K562 (cell line): ENCODE data around the gene CS. TPM values are rescaled to one million over a fixed set of nuclear protein-coding genes. Genes with fewer than 3 reads are reported as not detected.

Experiments used
- ARID1B ChIP-seq: fragments of 450-650 bp; IDR thresholded peaks from 2 replicates; pipeline ENCODE4 v1.6.1; 2016; ENCODE audit warnings: antibody characterized with exemption, mild to moderate bottlenecking, inconsistent platforms
- BDP1 ChIP-seq: IDR thresholded peaks from 3 replicates; pipeline ENCODE4 v1.6.1; 2011; ENCODE audit not compliant: insufficient read length, insufficient read depth
- DDX20 ChIP-seq: fragments of 450-650 bp; IDR thresholded peaks from 2 replicates; pipeline ENCODE4 v1.6.1; 2016; ENCODE audit warnings: missing genetic modification characterization, low read depth, mild to moderate bottlenecking, missing compliant biosample characterization, moderate library complexity
- FIP1L1 ChIP-seq: fragments of 200-400 bp; formaldehyde crosslinking; IDR thresholded peaks from 2 replicates; pipeline ENCODE4 v1.6.1; 2018; ENCODE audit warnings: mild to moderate bottlenecking, low read depth, low read length; ENCODE audit not compliant: poor library complexity, severe bottlenecking
- HNRNPUL1 ChIP-seq: fragments of 200-400 bp; formaldehyde crosslinking; IDR thresholded peaks from 2 replicates; pipeline ENCODE4 v1.6.1; 2017; ENCODE audit warnings: low read length
- POLR2AphosphoS2 ChIP-seq: IDR thresholded peaks from 2 replicates; pipeline ENCODE4 v1.6.1; 2012; ENCODE audit warnings: low read length, improper control_type of control experiment
- RBM39 ChIP-seq: fragments of 200-400 bp; formaldehyde crosslinking; optimal IDR thresholded peaks from 2 replicates; pipeline ENCODE3; 2018; ENCODE audit warnings: low read depth, low read length
- XRCC5 ChIP-seq: fragments of 200-400 bp; formaldehyde crosslinking; IDR thresholded peaks from 2 replicates; pipeline ENCODE4 v1.6.1; 2017; ENCODE audit warnings: low read depth, mild to moderate bottlenecking, low read length
- ZFP36 ChIP-seq: fragments of 150-350 bp; IDR thresholded peaks from 2 replicates; pipeline ENCODE4 v1.6.1; 2018; ENCODE audit warnings: low read length, low read depth; ENCODE audit not compliant: partially characterized antibody
- ZNF76 ChIP-seq: fragments of 250-450 bp; sonication (Bioruptor Pico); IDR thresholded peaks from 2 replicates; pipeline ENCODE4 v1.4.0; 2020; ENCODE audit warnings: mild to moderate bottlenecking, moderate library complexity, borderline replicate concordance
- polyA plus RNA-seq, 8 experiments: library from polyadenylated mRNA; depleted of rRNA in 4 of 8; stranded (reverse) in 5 of 8; unstranded in 3 of 8; fragments of >200 nt; fragmentation: Nextera tagmentation in 2 of 8; fragmentation: Illumina TruSeq in 1 of 8; extraction: Ambion mirVana in 2 of 8; extraction: Trizol in 1 of 8; gene quantifications; 2 replicates each; pipeline versions ENCODE4 v1.2.1 to v1.2.3, GENCODE V29; 2011 to 2014; ENCODE audit warnings: inconsistent platforms in 1 of 8, missing spikeins in 1 of 8
- total RNA-seq, 7 experiments: library from RNA; depleted of rRNA in 6 of 7; stranded (reverse); fragments of >200 nt in 6 of 7; fragmentation: Illumina TruSeq in 2 of 7; extraction: Trizol in 2 of 7; gene quantifications; 2 replicates each; pipeline versions ENCODE4 v1.2.1 to v1.2.3, GENCODE V29; 2011 to 2021; ENCODE audit warnings: low replicate concordance in 1 of 7
- TF ChIP-seq, protein P1 (sequence below): sonication (generic); formaldehyde crosslinking; IDR thresholded peaks from 2 replicates; pipeline ENCODE4 v1.9.0; 2022; ENCODE audit warnings: mild to moderate bottlenecking, missing genetic modification reagents
- TF ChIP-seq, protein P2 (sequence below), 2 experiments: fragments of 150-350 bp in 1 of 2; IDR thresholded peaks; 2 replicates each; pipeline ENCODE4 v1.6.1; 2012 to 2016; ENCODE audit warnings: low read depth in 2 of 2, low read length in 2 of 2, mild to moderate bottlenecking in 1 of 2, moderate library complexity in 1 of 2
- TF ChIP-seq, protein P3 (sequence below), 2 experiments: fragments of 450-650 bp; formaldehyde crosslinking in 1 of 2; IDR thresholded peaks; 2 replicates each; pipeline versions ENCODE4 v1.4.0 to v1.6.1; 2014 to 2020; ENCODE audit warnings: mild to moderate bottlenecking in 2 of 2, borderline replicate concordance in 1 of 2, low read depth in 1 of 2
- TF ChIP-seq, protein P4 (sequence below), 2 experiments: fragments of 250-450 bp in 1 of 2; fragments of 450-650 bp in 1 of 2; sonication (Bioruptor Pico) in 1 of 2; IDR thresholded peaks; 2 replicates each; pipeline versions ENCODE4 v1.6.1 to v1.8.0; 2016 to 2021; ENCODE audit warnings: mild to moderate bottlenecking in 2 of 2, moderate library complexity in 2 of 2, missing compliant biosample characterization in 1 of 2, missing genetic modification characterization in 1 of 2

The CS gene
- total and polyA plus RNA-seq, 9 of the 15 experiments (the other 6 are each of a cell fraction or from before 2014, with no cell fraction given): 99.9 to 390 (median 149) TPM

DNA sequence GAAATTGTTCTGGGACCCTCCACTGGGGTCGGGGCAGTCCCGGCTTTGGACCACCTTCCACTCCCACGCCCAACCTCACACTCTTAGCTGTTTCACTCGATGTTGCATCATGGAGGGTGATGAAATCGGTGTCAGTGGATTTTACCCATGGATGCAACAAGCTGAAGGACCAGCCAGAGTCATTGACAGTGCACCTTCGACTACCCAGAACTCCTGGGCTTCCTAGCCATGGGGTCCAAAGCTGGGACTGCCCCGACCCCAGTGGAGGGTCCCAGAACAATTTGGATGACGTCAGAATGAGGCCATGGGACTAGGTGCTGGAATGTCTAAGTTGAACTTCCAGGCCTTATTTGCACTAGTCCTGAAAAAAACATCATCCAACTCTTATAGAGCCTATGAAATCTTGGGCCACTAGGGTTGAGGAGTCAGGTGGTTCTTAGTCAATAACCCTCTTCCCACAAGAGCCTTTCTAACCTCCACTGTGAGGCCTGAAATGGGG is 37.7 kb upstream of the CS start (continued):
- TF ChIP-seq, protein P1, sequence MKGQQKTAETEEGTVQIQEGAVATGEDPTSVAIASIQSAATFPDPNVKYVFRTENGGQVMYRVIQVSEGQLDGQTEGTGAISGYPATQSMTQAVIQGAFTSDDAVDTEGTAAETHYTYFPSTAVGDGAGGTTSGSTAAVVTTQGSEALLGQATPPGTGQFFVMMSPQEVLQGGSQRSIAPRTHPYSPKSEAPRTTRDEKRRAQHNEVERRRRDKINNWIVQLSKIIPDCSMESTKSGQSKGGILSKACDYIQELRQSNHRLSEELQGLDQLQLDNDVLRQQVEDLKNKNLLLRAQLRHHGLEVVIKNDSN: no peak
- TF ChIP-seq, protein P2, sequence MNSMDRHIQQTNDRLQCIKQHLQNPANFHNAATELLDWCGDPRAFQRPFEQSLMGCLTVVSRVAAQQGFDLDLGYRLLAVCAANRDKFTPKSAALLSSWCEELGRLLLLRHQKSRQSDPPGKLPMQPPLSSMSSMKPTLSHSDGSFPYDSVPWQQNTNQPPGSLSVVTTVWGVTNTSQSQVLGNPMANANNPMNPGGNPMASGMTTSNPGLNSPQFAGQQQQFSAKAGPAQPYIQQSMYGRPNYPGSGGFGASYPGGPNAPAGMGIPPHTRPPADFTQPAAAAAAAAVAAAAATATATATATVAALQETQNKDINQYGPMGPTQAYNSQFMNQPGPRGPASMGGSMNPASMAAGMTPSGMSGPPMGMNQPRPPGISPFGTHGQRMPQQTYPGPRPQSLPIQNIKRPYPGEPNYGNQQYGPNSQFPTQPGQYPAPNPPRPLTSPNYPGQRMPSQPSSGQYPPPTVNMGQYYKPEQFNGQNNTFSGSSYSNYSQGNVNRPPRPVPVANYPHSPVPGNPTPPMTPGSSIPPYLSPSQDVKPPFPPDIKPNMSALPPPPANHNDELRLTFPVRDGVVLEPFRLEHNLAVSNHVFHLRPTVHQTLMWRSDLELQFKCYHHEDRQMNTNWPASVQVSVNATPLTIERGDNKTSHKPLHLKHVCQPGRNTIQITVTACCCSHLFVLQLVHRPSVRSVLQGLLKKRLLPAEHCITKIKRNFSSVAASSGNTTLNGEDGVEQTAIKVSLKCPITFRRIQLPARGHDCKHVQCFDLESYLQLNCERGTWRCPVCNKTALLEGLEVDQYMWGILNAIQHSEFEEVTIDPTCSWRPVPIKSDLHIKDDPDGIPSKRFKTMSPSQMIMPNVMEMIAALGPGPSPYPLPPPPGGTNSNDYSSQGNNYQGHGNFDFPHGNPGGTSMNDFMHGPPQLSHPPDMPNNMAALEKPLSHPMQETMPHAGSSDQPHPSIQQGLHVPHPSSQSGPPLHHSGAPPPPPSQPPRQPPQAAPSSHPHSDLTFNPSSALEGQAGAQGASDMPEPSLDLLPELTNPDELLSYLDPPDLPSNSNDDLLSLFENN (IDR thresholded peaks at IDR 0.05; ENCODE audit: low read depth in 2 of 2, low read length in 2 of 2): no peak
- TF ChIP-seq POLR2AphosphoS2 (no peak), XRCC5 (no peak), BDP1 (no peak), FIP1L1 (no peak), ARID1B (peak; percentile 20; the same call in 1 of the 2 replicates), ZFP36 (no peak), HNRNPUL1 (no peak), ZNF76 (CRISPR knock-in tag) (peak; percentile 76; the same call in 1 of the 2 replicates), RBM39 (no peak), DDX20 (tag) (no peak)
- TF ChIP-seq, protein P3, sequence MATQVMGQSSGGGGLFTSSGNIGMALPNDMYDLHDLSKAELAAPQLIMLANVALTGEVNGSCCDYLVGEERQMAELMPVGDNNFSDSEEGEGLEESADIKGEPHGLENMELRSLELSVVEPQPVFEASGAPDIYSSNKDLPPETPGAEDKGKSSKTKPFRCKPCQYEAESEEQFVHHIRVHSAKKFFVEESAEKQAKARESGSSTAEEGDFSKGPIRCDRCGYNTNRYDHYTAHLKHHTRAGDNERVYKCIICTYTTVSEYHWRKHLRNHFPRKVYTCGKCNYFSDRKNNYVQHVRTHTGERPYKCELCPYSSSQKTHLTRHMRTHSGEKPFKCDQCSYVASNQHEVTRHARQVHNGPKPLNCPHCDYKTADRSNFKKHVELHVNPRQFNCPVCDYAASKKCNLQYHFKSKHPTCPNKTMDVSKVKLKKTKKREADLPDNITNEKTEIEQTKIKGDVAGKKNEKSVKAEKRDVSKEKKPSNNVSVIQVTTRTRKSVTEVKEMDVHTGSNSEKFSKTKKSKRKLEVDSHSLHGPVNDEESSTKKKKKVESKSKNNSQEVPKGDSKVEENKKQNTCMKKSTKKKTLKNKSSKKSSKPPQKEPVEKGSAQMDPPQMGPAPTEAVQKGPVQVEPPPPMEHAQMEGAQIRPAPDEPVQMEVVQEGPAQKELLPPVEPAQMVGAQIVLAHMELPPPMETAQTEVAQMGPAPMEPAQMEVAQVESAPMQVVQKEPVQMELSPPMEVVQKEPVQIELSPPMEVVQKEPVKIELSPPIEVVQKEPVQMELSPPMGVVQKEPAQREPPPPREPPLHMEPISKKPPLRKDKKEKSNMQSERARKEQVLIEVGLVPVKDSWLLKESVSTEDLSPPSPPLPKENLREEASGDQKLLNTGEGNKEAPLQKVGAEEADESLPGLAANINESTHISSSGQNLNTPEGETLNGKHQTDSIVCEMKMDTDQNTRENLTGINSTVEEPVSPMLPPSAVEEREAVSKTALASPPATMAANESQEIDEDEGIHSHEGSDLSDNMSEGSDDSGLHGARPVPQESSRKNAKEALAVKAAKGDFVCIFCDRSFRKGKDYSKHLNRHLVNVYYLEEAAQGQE (IDR thresholded peaks at IDR 0.05; ENCODE audit: borderline replicate concordance): no peak
- TF ChIP-seq, protein P3 (CRISPR knock-in tag; IDR thresholded peaks at IDR 0.05; ENCODE audit: low read depth): no peak
- TF ChIP-seq, protein P4, sequence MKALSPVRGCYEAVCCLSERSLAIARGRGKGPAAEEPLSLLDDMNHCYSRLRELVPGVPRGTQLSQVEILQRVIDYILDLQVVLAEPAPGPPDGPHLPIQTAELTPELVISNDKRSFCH (CRISPR knock-in tag; IDR thresholded peaks at IDR 0.05): no peak
- TF ChIP-seq, protein P4 (tag; IDR thresholded peaks at IDR 0.05): no peak
